Measurements from ENCODE around the gene DYRK1B.

The DYRK1B gene

DNA sequence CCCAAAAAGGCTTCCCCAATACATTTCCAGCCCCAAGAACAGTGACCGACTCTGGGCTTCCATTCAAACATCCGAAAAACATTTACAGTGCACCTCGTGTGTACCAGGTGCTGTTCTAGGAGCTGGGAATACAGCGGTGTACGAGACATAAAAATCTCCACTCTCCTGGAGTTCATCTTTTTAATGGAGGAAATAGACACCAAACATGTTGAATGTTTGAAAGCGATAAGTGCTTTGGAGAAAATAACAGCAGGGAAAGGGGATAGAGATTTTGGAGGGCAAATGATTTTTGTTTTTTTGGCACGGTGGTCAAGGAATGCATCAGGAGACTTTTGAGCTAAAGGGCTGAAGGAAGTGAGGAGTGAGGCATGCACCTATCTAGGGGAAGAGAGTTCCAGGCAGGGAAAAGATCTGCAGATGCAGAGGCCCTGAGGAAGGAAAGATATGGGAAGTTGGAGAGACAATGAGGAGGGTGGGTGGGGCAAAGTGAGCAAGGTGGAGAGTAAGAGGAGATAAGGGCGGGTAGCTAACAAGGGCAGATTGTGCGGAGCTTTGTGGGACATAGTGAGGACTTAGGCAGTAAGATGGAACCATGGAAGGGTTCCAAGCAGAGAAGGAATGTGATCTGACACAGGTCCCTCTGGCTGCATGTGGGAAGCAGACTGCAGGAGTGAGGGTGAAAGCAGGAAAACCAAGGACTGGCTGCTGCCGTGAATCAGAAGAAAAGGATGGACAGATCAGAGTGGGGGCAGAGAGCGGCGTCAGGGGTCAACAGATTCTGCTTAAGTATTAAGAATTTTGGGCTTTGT is 12.9 kb upstream of the DYRK1B start:
- in situ Hi-C loops (cut with HindIII; ENCODE audit: low pct_unique_long_range_greater_than_20kb, low sequenced_read_pairs) = no loop called here
- no peak for DNase-seq (ENCODE audit: low read depth in 1 of 2, low spot score in 1 of 2)
- TF ChIP-seq JUND (IDR thresholded peaks at IDR 0.05; ENCODE audit: low read depth) = no peak

DNA sequence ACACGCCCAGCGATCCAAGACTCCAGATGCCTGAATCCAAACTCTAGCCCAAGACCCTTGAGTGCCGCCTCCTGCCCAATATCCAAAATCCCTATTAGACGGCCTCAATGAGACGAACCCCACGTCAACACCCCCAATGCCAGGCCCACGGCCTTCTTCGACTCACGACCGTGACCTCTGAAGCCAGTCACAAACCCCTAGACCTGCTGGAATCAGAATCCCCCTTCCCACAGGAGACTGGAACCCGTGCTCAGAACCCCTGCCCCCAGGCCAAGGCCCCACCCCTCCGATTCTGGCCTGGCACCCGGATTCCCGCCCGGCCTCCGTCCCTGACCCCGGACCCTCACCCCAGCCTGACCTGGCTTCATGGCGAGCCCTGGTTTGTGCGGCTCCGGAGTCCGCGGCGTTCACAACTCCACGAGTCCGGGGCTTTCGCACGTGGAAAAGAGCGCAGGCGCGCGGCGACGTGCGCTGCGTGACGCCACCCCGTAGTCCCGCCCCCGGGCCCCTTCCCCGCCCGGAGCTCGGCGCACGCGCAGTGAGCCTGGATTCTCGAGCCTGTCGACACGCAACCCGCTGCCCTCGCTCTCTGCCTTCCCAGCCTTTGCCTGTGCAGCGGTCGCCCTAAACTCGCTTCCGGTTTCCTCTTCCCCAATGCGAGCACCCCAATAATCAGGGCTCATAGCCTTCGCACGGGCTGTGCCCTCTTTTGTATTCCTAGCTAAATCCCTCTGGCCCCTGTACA is 12.1 kb upstream of the DYRK1B start, which contains the start of gene FBL:
FBL (minus strand) TSS at position 447 of the 745 bp plus-strand sequence; CDS start at position 368, 79 bp downstream.
- TF ChIP-seq JUND (IDR thresholded peaks at IDR 0.05; ENCODE audit: low read depth) = no peak
- in situ Hi-C loops (cut with HindIII; ENCODE audit: low pct_unique_long_range_greater_than_20kb, low sequenced_read_pairs) = no loop called here
- DNase-seq (ENCODE audit: low read depth in 1 of 2, low spot score in 1 of 2) = peak; percentile 85 to 92

DNA sequence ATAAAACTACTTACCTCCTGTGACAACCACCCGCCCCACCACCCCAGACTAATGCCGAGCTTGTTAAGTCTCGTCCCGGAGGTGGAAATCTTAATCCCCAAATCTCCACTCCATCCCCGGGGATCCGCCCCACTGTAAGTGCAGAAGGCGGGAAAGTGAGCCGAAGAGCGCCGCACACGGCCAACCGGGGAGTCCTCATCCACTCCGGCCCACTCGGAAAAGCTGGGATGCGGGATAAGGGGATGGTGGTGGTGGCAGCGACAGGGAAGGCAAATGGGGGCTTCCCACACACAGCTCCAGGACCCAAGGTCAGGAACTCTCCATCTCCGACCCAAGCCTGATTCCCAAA is 11.6 kb upstream of the DYRK1B start:
- DNase-seq (ENCODE audit: low read depth in 1 of 2, low spot score in 1 of 2) = peak in 1 of 2 experiments; percentile 31
- no peak for TF ChIP-seq JUND (IDR thresholded peaks at IDR 0.05; ENCODE audit: low read depth)
- in situ Hi-C loops (cut with HindIII; ENCODE audit: low pct_unique_long_range_greater_than_20kb, low sequenced_read_pairs) = no loop called here

- in situ Hi-C loops (cut with HindIII; ENCODE audit: low pct_unique_long_range_greater_than_20kb, low sequenced_read_pairs) = no loop called here
- no peak for TF ChIP-seq JUND (IDR thresholded peaks at IDR 0.05; ENCODE audit: low read depth)
- no peak for DNase-seq (ENCODE audit: low read depth in 1 of 2, low spot score in 1 of 2)
Measured at GRCh38 chr19:39845172-39845571, 11.2 kb upstream of the DYRK1B start.

- DNase-seq (ENCODE audit: low read depth in 1 of 2, low spot score in 1 of 2) = peak in 1 of 2 experiments; percentile 61
- no peak for TF ChIP-seq JUND (IDR thresholded peaks at IDR 0.05; ENCODE audit: low read depth)
- in situ Hi-C loops (cut with HindIII; ENCODE audit: low pct_unique_long_range_greater_than_20kb, low sequenced_read_pairs) = no loop called here
Measured at GRCh38 chr19:39843919-39844793, 10.2 kb upstream of the DYRK1B start.

DNA sequence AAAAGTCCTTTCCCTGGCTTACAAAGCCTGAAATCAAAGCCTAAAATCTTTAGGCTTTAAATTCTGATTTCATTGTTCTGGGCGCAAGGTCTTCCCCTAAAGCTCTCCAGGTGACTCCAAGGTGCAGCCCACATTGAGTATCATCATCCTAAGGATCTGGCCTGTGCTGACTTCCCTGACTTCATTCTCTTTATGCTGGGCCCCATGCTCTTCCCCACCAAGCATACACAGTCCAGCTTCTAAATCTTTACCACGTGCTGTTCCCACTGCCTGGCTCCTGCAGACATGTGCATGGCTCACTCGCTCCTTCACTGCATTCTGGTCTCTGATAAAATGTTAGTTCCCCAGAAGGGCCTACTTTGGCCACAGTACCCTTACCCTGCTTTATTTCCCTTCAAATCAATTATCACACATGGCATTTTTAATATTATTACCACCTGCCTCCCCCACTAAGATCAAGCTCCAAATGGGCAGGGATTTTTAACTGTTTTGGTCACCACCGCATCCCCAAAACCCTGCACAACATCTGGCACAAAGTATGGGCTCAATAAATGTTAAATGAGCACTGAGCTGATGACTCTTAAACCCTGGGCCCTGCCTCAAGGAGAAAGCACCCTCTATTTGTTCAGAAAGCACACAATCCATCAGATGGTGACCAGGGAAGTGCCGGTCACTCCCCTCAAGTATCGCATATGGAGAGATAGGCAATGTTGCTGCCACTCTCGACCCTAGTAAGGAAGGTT is 8.9 kb upstream of the DYRK1B start:
- DNase-seq (ENCODE audit: low read depth in 1 of 2, low spot score in 1 of 2) = no peak
- no peak for TF ChIP-seq JUND (IDR thresholded peaks at IDR 0.05; ENCODE audit: low read depth)
- in situ Hi-C loops (cut with HindIII; ENCODE audit: low pct_unique_long_range_greater_than_20kb, low sequenced_read_pairs) = no loop called here

DNA sequence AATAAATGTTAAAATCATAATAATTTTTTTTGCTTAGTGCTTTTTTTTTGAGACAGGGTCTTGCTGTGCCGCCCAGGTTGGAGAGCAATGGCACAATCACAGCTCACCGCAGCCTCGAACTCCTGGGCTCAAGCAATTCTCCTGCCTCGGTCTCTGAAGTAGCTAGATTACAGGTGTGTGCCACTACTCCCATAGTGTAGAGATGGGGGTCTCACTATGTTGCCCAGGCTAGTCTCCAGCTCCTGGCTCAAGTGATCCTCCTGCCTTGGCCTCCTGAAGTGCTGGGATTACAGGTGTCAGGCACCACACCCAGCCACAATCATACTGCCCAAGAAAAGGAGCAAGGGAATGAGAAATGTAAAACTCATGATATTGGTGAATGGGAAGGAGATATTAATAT is 7.1 kb upstream of the DYRK1B start:
- in situ Hi-C loops (cut with HindIII; ENCODE audit: low pct_unique_long_range_greater_than_20kb, low sequenced_read_pairs) = no loop called here
- no peak for DNase-seq (ENCODE audit: low read depth in 1 of 2, low spot score in 1 of 2)

DNA sequence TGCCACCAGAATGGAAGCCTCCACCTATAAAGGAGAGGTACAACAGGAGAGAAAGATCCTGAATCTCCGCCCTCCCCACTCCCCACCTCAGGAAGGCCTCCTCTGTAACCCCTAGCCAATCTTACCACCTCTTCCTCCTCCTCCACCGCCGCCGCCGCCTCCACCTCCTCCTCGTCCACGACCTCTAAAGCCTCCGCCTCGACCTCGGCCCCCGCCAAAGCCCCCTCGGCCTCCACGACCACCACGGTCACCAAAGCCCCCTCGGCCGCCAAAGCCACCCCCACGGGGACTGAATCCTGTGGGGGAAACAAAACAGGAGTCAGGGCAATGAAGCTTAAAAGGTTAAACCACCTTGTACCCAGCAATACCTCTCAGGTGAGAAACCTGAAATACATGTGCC is 6.5 kb upstream of the DYRK1B start:
- DNase-seq (ENCODE audit: low read depth in 1 of 2, low spot score in 1 of 2) = no peak
- TF ChIP-seq JUND (IDR thresholded peaks at IDR 0.05; ENCODE audit: low read depth) = no peak
- in situ Hi-C loops (cut with HindIII; ENCODE audit: low pct_unique_long_range_greater_than_20kb, low sequenced_read_pairs) = no loop called here

More for the DNA sequence above, 7.1 kb upstream of the DYRK1B start:
- TF ChIP-seq JUND (IDR thresholded peaks at IDR 0.05; ENCODE audit: low read depth) = no peak

GRCh38 chr19:39839678-39840327 is 5.8 kb upstream of the DYRK1B start:
- no peak for TF ChIP-seq JUND (IDR thresholded peaks at IDR 0.05; ENCODE audit: low read depth)
- in situ Hi-C loops (cut with HindIII; ENCODE audit: low pct_unique_long_range_greater_than_20kb, low sequenced_read_pairs) = no loop called here
- no peak for DNase-seq (ENCODE audit: low read depth in 1 of 2, low spot score in 1 of 2)

DNA sequence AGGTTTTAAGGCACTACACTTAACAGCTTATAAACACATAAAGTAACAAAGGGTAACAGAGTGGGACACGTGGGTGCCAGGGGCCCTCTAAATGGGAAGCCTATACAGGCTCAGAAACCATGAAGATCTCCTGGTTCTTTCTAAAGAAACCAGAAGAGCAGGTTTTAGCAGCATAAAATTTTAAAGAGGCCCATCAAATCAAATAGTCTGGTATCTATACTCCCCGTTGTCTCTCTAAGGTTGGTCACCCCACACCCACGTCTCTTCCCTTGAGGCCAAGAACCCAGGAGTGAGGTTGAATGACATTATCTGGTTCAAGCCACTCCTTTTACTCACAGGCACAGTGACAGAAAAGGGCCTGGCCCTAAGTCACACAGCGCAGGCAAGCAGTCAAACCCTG is 4.6 kb upstream of the DYRK1B start:
- in situ Hi-C loops (cut with HindIII; ENCODE audit: low pct_unique_long_range_greater_than_20kb, low sequenced_read_pairs) = no loop called here
- DNase-seq (ENCODE audit: low read depth in 1 of 2, low spot score in 1 of 2) = no peak
- TF ChIP-seq JUND (IDR thresholded peaks at IDR 0.05; ENCODE audit: low read depth) = no peak

DNA sequence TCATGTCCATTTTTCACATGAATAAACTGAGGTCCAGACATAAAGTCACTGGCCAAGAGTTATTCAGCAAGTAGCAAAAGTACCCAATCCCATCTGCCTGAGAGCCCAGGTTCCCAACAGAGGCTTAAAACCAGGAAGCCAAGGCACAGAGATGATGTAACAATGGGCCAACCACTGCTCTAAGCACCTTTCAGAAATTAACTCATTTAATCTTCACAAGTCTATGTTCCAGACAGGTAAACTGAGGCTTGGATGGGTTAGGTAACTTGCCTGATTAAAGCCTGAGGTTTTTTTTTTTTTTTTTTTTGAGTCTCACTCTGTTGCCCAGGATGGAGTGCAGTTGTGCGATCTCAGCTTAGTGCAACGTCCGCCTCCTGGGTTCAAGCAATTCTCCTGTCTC is 4.0 kb upstream of the DYRK1B start:
- in situ Hi-C loops (cut with HindIII; ENCODE audit: low pct_unique_long_range_greater_than_20kb, low sequenced_read_pairs) = no loop called here
- no peak for DNase-seq (ENCODE audit: low read depth in 1 of 2, low spot score in 1 of 2)
- TF ChIP-seq JUND (IDR thresholded peaks at IDR 0.05; ENCODE audit: low read depth) = no peak
